Measurements from ENCODE around the gene TAF1A.

DNA sequence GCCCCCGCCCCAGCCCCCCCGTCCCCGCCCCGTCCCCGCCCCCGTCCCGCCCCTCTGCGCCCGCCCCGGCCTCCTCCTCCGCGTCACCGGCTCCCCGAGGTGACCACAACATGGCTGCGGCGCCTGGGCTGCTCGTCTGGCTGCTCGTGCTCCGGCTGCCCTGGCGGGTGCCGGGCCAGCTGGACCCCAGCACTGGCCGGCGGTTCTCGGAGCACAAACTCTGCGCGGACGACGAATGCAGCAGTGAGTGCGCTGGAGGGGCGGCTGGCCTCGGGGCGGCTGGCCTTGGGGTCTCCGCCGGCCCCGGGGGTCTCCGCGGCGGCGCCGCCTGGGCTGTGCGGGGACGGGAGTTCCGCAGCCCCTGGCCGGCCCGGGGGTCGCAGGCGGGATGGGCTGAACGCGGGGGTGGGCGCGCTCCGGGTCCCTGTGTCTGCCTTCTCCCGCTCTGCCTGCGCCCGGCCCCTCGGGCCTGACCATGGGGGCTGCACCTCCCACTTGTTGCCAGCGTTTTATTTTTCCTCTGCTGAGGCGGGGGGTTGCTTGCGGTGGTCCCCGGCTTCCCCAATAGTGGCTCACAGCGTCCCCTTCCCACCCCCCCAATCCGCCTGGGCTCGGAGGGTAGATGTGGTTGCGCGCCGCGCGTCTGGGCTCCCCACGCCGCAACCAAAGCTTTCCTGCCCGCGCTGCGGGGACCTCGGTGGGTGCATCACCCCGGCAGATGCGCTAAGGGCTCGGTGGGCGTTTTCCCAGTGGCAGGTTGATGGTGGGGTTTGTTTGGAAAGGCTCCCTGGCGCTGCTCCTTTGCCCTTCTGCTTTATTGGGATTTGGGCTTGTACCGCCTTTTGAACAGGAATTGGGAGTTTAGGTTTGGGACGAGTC, 28.5 kb upstream of the TAF1A start, which contains the start of gene MIA3:
- TF ChIP-seq, protein P1, sequence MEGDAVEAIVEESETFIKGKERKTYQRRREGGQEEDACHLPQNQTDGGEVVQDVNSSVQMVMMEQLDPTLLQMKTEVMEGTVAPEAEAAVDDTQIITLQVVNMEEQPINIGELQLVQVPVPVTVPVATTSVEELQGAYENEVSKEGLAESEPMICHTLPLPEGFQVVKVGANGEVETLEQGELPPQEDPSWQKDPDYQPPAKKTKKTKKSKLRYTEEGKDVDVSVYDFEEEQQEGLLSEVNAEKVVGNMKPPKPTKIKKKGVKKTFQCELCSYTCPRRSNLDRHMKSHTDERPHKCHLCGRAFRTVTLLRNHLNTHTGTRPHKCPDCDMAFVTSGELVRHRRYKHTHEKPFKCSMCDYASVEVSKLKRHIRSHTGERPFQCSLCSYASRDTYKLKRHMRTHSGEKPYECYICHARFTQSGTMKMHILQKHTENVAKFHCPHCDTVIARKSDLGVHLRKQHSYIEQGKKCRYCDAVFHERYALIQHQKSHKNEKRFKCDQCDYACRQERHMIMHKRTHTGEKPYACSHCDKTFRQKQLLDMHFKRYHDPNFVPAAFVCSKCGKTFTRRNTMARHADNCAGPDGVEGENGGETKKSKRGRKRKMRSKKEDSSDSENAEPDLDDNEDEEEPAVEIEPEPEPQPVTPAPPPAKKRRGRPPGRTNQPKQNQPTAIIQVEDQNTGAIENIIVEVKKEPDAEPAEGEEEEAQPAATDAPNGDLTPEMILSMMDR (IDR thresholded peaks at IDR 0.05) = no peak
- TF ChIP-seq POLR2A (IDR thresholded peaks at IDR 0.05) (peak; percentile 71), POLR2AphosphoS5 (IDR thresholded peaks at IDR 0.05) (no peak)
